OCI-LY7 (cell line): ENCODE measurements around the gene ARHGAP31. TPM values are rescaled to one million over a fixed set of nuclear protein-coding genes. Genes with fewer than 3 reads are reported as not detected.

Experiments
- BruUV-seq: library from RNA; stranded (reverse); fragments of 400-500 nt; replicated peaks from 2 replicates; lab custom pipeline; 2021; lab: Mats Ljungman, UMichigan
- CTCF ChIA-PET: fragments of 300-600 bp; sonication (Branson Sonifier 250); formaldehyde crosslinking; loops from one replicate; lab custom pipeline; 2022; ENCODE audit warnings: antibody characterized with exemption; ENCODE audit not compliant: unreplicated experiment; lab: Charles Lee
- POLR2A ChIA-PET: fragments of 300-600 bp; sonication (Branson Sonifier 250); formaldehyde crosslinking; loops from one replicate; lab custom pipeline; 2022; ENCODE audit warnings: antibody characterized with exemption; lab: Charles Lee
- DNase-seq: peaks from one replicate; pipeline ENCODE4 v3.0.0-alpha.2; 2015; ENCODE audit warnings: low spot score
- H2AFZ ChIP-seq: fragments of 200-600 bp; sonication (generic), shearing (Covaris generic); 2 replicates; pipeline ENCODE4 v1.6.1; 2014; ENCODE audit warnings: mild to moderate bottlenecking, antibody characterized with exemption, low read length, moderate library complexity
- H3K27ac ChIP-seq: fragments of 200-600 bp; sonication (generic); 2 replicates; pipeline ENCODE4 v1.5.1; 2014; ENCODE audit warnings: mixed run types, low read depth, mild to moderate bottlenecking, moderate library complexity, low read length, inconsistent platforms; ENCODE audit not compliant: poor library complexity, severe bottlenecking
- H3K36me3 ChIP-seq: fragments of 200-600 bp; sonication (generic); 2 replicates; pipeline ENCODE4 v1.6.1; 2014; ENCODE audit warnings: mild to moderate bottlenecking, antibody characterized with exemption, low read length, moderate library complexity, mixed read lengths; ENCODE audit not compliant: insufficient read depth
- H3K4me1 ChIP-seq: fragments of 200-600 bp; sonication (generic); 2 replicates; pipeline ENCODE4 v1.5.1; 2014; ENCODE audit warnings: mild to moderate bottlenecking, low read length; ENCODE audit not compliant: insufficient read depth, poor library complexity, severe bottlenecking
- H3K4me2 ChIP-seq: fragments of 200-600 bp; sonication (generic); 2 replicates; pipeline ENCODE4 v1.6.1; 2014; ENCODE audit warnings: mild to moderate bottlenecking, low read length
- H3K4me3 ChIP-seq: fragments of 200-600 bp; sonication (generic); 2 replicates; pipeline ENCODE4 v1.5.1; 2014; ENCODE audit warnings: mild to moderate bottlenecking, low read depth, low read length; ENCODE audit not compliant: poor library complexity, severe bottlenecking
- H3K79me2 ChIP-seq: fragments of 200-600 bp; sonication (generic); 2 replicates; pipeline ENCODE4 v1.6.1; 2016; ENCODE audit warnings: low read depth, mild to moderate bottlenecking, low read length, moderate library complexity, mixed read lengths; ENCODE audit not compliant: insufficient read depth
- H3K9me2 ChIP-seq: fragments of 200-600 bp; sonication (generic); 2 replicates; pipeline ENCODE4 v1.6.1; 2016; ENCODE audit warnings: mild to moderate bottlenecking, low read length, mixed read lengths; ENCODE audit not compliant: insufficient read depth
- H3K9me3 ChIP-seq: fragments of 200-600 bp; sonication (generic); 2 replicates; pipeline ENCODE4 v1.6.1; 2014; ENCODE audit warnings: mild to moderate bottlenecking, mixed run types, low read length, mixed read lengths
- H4K20me1 ChIP-seq: fragments of 200-600 bp; sonication (generic); 2 replicates; pipeline ENCODE4 v1.6.1; 2014; ENCODE audit warnings: mild to moderate bottlenecking, antibody characterized with exemption, low read length, moderate library complexity, mixed read lengths; ENCODE audit not compliant: insufficient read depth
- EZH2phosphoT487 ChIP-seq: fragments of 200-600 bp; sonication (generic); IDR thresholded peaks from 2 replicates; pipeline ENCODE4 v1.6.1; 2018; ENCODE audit warnings: low read depth, borderline replicate concordance, mild to moderate bottlenecking, mixed run types, antibody characterized with exemption, low read length, moderate library complexity, mixed read lengths
- intact Hi-C: fragments of 100-400 bp; cut with micrococcal nuclease; formaldehyde crosslinking; loops from one replicate; pipeline ENCODE4 v1.10.0; 2022; ENCODE audit not compliant: unreplicated experiment
- total RNA-seq, 2 experiments: library from RNA; depleted of rRNA in 1 of 2; stranded (reverse); fragments of >200 nt in 1 of 2; shearing (Covaris generic) in 1 of 2; gene quantifications; 2 replicates each; pipeline ENCODE4 v1.2.3, GENCODE V29; 2014 to 2022
- TF ChIP-seq, protein P1 (sequence below): fragments of 200-600 bp; sonication (generic); conservative IDR thresholded peaks from 2 replicates; pipeline ENCODE4 v1.5.1; 2014; ENCODE audit warnings: mild to moderate bottlenecking, antibody characterized with exemption, low read length, moderate library complexity, mixed read lengths

The ARHGAP31 gene
- total RNA-seq, 2 experiments from 2014 or later: 2.8 to 4.1 TPM

DNA sequence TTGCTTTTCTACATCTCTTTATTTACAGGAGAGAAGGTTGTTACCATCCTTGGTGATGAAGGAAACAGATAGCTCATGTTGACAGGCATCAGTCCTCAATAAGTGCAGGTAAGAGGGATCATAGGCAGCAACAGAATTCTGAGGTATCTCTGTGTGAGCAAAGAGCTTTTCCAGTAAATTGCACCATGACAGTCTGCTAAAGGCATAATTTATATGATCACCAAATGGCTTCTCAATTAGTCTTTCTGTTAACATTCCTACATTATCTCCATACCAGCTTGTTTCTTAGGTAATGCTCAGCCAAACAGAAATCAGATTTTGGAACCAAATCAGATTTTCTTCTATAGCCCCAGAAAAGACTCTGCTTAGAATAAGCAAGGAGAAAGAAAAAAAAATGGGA lies 3.6 kb upstream of the ARHGAP31 start:
- Histone ChIP-seq H3K79me2 (no peaks in the 10 kb centered on the region), H3K27ac (no peak overlapping the region), H3K9me2 (no peaks in the 10 kb centered on the region), H3K4me1 (peaks cover 29% of the 10 kb centered on the region), H3K4me3 (no peak overlapping the region), H3K9me3 (peaks cover 11% of the 10 kb centered on the region; the same call in 1 of the 2 replicates), H3K4me2 (no peak overlapping the region), H4K20me1 (no peaks in the 10 kb centered on the region), H3K36me3 (no peaks in the 10 kb centered on the region), H2AFZ (no peak overlapping the region)
- intact Hi-C loops: loop anchor here (5.0 kb wide), 1 partner anchor 112 kb away; no protein-coding TSS in a partner anchor
- BruUV-seq: no TSS peak
- no peak for DNase-seq
- ChIA-PET CTCF (no interaction called here), POLR2A (interaction anchor here (0.6 to 0.9 kb wide), 5 partner anchors 28 to 158 kb away, joined by 3 to 4 read pairs (median 3); no protein-coding TSS in a partner anchor)
- no peak for TF ChIP-seq EZH2phosphoT487
- TF ChIP-seq, protein P1, sequence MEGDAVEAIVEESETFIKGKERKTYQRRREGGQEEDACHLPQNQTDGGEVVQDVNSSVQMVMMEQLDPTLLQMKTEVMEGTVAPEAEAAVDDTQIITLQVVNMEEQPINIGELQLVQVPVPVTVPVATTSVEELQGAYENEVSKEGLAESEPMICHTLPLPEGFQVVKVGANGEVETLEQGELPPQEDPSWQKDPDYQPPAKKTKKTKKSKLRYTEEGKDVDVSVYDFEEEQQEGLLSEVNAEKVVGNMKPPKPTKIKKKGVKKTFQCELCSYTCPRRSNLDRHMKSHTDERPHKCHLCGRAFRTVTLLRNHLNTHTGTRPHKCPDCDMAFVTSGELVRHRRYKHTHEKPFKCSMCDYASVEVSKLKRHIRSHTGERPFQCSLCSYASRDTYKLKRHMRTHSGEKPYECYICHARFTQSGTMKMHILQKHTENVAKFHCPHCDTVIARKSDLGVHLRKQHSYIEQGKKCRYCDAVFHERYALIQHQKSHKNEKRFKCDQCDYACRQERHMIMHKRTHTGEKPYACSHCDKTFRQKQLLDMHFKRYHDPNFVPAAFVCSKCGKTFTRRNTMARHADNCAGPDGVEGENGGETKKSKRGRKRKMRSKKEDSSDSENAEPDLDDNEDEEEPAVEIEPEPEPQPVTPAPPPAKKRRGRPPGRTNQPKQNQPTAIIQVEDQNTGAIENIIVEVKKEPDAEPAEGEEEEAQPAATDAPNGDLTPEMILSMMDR: no peak

DNA sequence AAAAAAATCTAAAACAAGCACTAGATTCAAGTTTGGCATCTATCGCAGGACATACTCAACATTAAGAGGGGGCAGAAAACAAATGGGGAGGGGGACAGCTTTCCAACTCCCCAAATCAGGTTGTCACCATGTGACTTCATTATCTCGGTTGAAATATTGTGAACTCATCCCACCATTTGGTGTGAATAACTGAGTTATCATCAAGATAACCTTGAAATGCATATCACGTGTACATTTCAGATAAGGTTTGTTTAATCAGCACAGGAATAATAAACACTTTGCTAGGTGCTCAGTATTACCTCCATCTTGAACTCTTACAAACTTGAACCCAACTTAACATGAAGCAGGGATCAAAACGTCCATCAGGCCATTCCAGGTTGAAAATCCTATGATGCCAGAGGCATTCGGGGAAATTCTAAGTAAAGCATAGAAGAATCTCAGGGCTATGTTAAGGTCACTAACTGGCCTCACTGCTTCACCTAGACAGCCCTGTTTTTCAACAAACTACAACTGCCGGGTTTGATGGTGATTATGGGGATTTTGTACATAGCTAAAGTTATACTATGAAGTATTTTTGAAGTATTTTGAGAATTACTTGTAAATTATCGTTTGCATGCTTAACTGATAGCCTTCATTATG lies 3.0 kb upstream of the ARHGAP31 start:
- POLR2A ChIA-PET: interaction anchor here (0.6 to 0.9 kb wide), 4 partner anchors 28 to 158 kb away, joined by 3 to 4 read pairs (median 3); no protein-coding TSS in a partner anchor

More for the DNA sequence above, 3.0 kb upstream of the ARHGAP31 start:
- Histone ChIP-seq H3K27ac (no peak overlapping the region), H3K4me1 (peaks cover 35% of the 10 kb centered on the region), H4K20me1 (no peaks in the 10 kb centered on the region), H3K4me2 (no peak overlapping the region), H3K9me3 (peaks cover 11% of the 10 kb centered on the region; the same call in 1 of the 2 replicates), H3K9me2 (no peaks in the 10 kb centered on the region), H2AFZ (no peak overlapping the region), H3K79me2 (no peaks in the 10 kb centered on the region), H3K4me3 (no peak overlapping the region), H3K36me3 (no peaks in the 10 kb centered on the region)
- CTCF ChIA-PET: no interaction called here
- no peak for DNase-seq
- TF ChIP-seq, protein P1: no peak
- TF ChIP-seq EZH2phosphoT487: no peak
- no TSS peak for BruUV-seq
- intact Hi-C loops: loop anchor here (5.0 kb wide), 1 partner anchor 111 kb away; no protein-coding TSS in a partner anchor
